ENCODE measurements around the gene ALG2. TPM values are rescaled to one million over a fixed set of nuclear protein-coding genes. Genes with fewer than 3 reads are reported as not detected.

The ALG2 gene
- total and polyA plus RNA-seq, 2 of the 13 experiments (the other 11 are each of a cell fraction or from before 2014, with no cell fraction given) = 46.2 to 49.0 TPM

DNA sequence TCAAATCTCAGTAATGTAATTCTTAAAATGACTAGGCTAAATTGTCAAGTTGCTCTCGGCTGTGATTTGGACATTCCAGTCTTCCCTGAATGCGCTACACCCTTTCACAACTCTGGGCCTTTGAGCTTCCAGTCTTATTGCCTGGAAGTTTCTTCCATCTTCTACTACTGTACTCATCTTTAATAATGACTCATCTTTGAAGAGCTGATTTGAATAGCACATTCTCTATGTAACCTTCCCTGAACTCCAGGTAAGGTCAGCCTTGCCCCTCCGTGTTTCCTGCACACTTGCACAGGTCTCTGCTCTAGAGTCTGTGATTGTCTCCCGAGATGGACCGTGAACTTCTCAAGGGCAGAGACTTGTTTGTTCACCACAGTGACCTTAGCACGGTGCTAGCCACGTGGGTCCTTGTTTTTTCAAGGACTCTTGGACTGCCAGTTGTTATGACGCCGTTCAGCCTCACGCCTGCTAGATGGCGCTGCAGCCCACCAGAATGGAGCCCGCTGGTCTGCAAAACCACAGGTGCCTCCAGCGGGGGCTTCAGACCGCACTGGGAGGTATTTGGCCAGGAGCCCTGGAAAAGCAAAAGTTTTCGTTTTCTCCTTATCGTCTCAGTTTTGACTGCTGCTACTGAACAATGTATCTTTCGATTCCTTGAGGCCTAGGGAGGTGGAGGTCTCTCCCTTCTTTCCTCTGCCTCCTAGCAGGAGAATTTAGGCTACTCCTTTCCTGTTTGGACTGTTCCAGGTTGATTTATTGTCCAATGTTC is 44.7 kb upstream of the ALG2 start (continued):
- TF ChIP-seq ZNF652 (CRISPR knock-in tag; IDR thresholded peaks at IDR 0.05; ENCODE audit: borderline replicate concordance, low read depth) (no peak), TBL1XR1 (IDR thresholded peaks at IDR 0.05; ENCODE audit: borderline replicate concordance, low read length, partially characterized antibody) (peak; percentile 41), FIP1L1 (IDR thresholded peaks at IDR 0.05; ENCODE audit: borderline replicate concordance, insufficient read depth, low read depth, low read length) (no peak), DNMT1 (CRISPR knock-in tag; IDR thresholded peaks at IDR 0.05) (no peak), CREB1 (IDR thresholded peaks at IDR 0.05) (peak; percentile 45; the same call in 1 of the 2 replicates), CREB1 (CRISPR knock-in tag; IDR thresholded peaks at IDR 0.05) (no peak), CBFB (CRISPR knock-in tag; IDR thresholded peaks at IDR 0.05) (peak; percentile 83), ZBTB7A (CRISPR knock-in tag; IDR thresholded peaks at IDR 0.05) (no peak), ZNF34 (CRISPR knock-in tag; IDR thresholded peaks at IDR 0.05; ENCODE audit: borderline replicate concordance) (no peak), GATAD1 (CRISPR knock-in tag; IDR thresholded peaks at IDR 0.05) (peak; percentile 65), STAT5B (CRISPR knock-in tag; IDR thresholded peaks at IDR 0.05) (no peak), ETS1 (CRISPR knock-in tag; IDR thresholded peaks at IDR 0.05) (no peak), YEATS2 (CRISPR knock-in tag; IDR thresholded peaks at IDR 0.05; ENCODE audit: borderline replicate concordance) (peak; percentile 55; the same call in 1 of the 2 replicates), ATF1 (CRISPR knock-in tag; IDR thresholded peaks at IDR 0.05) (no peak), SIX4 (CRISPR knock-in tag; IDR thresholded peaks at IDR 0.05) (peak; percentile 24; the same call in 1 of the 2 replicates), ZNF580 (CRISPR knock-in tag; IDR thresholded peaks at IDR 0.05; ENCODE audit: borderline replicate concordance, low read depth) (0 out of 2 replicates have a peak, but pooled peaks have one; percentile 44), ZSCAN29 (CRISPR knock-in tag; conservative IDR thresholded peaks at IDR 0.05) (no peak), THAP7 (CRISPR knock-in tag; IDR thresholded peaks at IDR 0.05) (no peak), MTF2 (CRISPR knock-in tag; IDR thresholded peaks at IDR 0.05; ENCODE audit: borderline replicate concordance) (no peak; the same call in 1 of the 2 replicates), RXRA (CRISPR knock-in tag; IDR thresholded peaks at IDR 0.05) (peak; percentile 86), HNRNPH1 (optimal IDR thresholded peaks at IDR 0.05; ENCODE audit: low read depth, low read length) (no peak), HDAC2 (CRISPR knock-in tag; IDR thresholded peaks at IDR 0.05) (peak; percentile 74; the same call in 1 of the 2 replicates), HNRNPL (IDR thresholded peaks at IDR 0.05; ENCODE audit: low read depth, low read length) (no peak)
- TF ChIP-seq, protein P1, sequence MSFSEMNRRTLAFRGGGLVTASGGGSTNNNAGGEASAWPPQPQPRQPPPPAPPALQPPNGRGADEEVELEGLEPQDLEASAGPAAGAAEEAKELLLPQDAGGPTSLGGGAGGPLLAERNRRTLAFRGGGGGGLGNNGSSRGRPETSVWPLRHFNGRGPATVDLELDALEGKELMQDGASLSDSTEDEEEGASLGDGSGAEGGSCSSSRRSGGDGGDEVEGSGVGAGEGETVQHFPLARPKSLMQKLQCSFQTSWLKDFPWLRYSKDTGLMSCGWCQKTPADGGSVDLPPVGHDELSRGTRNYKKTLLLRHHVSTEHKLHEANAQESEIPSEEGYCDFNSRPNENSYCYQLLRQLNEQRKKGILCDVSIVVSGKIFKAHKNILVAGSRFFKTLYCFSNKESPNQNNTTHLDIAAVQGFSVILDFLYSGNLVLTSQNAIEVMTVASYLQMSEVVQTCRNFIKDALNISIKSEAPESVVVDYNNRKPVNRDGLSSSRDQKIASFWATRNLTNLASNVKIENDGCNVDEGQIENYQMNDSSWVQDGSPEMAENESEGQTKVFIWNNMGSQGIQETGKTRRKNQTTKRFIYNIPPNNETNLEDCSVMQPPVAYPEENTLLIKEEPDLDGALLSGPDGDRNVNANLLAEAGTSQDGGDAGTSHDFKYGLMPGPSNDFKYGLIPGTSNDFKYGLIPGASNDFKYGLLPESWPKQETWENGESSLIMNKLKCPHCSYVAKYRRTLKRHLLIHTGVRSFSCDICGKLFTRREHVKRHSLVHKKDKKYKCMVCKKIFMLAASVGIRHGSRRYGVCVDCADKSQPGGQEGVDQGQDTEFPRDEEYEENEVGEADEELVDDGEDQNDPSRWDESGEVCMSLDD (CRISPR knock-in tag; IDR thresholded peaks at IDR 0.05; ENCODE audit: borderline replicate concordance) = no peak
- TF ChIP-seq, protein P2, sequence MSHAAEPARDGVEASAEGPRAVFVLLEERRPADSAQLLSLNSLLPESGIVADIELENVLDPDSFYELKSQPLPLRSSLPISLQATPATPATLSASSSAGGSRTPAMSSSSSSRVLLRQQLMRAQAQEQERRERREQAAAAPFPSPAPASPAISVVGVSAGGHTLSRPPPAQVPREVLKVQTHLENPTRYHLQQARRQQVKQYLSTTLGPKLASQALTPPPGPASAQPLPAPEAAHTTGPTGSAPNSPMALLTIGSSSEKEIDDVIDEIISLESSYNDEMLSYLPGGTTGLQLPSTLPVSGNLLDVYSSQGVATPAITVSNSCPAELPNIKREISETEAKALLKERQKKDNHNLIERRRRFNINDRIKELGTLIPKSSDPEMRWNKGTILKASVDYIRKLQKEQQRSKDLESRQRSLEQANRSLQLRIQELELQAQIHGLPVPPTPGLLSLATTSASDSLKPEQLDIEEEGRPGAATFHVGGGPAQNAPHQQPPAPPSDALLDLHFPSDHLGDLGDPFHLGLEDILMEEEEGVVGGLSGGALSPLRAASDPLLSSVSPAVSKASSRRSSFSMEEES (CRISPR knock-in tag; IDR thresholded peaks at IDR 0.05) = peak; percentile 77

Data from HepG2 (cell line).